Measurements from ENCODE around the gene MAPK8IP2. TPM values are rescaled to one million over a fixed set of nuclear protein-coding genes. Genes with fewer than 3 reads are reported as not detected.

Gene MAPK8IP2
- 0.39 and 0.54 TPM in 2 replicates for total RNA-seq

DNA sequence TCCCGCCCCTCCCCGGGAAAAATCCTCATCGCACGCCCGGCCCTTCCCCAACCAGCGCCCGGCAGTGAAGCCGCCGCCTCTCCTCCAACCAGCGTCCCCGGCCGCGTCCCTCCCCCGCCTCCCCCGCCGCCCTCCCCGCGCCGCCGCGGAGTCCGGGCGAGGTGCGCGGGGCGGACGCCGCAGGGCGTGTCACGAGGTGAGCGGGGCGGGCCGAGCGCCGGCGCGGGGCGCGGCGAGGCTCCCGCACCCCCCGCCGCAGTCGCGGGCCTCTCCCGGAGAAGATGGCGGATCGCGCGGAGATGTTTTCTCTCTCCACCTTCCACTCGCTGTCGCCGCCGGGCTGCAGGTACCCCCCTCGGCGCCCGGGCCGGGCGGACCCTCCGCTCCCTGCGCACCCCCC is at the start of gene MAPK8IP2:
MAPK8IP2 (plus strand) TSS at position 256 of the 400 bp plus-strand sequence; CDS start at position 282, 26 bp downstream.

DNA sequence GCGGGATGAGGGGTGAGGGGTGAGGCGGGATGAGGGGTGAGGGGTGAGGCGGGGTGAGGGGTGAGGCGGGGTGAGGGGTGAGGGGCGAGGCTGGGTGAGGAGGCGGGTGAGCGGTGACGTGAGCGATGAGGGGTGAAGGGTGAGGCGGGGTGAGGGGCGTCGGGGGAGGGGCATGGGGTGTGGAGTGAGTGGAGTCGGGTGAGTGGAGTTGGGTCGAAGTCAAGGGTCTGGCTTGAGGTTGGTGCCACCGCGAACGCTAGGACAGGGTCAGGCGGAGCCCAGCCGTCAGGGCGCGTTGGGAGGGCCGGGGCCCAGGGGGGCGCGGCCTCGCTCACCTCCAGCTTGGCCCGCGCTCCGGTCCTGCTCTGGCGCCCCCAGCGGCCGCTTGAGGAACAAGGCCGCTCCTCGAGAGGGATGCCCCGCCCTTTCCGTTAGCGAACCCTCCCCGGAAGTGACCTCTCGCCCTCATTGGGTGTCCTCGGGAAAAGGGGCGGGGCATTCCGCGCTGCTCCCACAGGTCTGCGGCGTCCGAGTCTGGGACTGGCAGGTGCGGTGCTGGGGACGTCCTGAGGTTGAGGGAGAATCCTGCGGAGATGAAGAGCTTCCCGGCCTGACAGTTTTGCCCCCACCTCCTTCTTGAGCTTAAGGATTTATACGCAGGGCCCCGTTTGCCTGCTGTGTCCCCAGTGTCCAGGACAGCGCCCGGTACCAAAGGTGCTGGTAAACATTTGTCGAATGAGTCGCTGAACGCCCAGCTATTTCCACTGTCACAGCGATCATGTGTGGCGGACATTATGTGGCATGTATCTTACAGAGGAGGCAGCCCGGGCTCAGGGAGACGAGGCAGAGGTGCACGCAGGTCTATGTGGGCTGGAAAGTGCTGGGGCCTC is 37.8 kb upstream of the MAPK8IP2 start, which contains the start of gene SYCE3:
SYCE3 (minus strand) TSS at position 397 of the 890 bp plus-strand sequence. CDS start 6,514 bp downstream, outside the sequence.

DNA sequence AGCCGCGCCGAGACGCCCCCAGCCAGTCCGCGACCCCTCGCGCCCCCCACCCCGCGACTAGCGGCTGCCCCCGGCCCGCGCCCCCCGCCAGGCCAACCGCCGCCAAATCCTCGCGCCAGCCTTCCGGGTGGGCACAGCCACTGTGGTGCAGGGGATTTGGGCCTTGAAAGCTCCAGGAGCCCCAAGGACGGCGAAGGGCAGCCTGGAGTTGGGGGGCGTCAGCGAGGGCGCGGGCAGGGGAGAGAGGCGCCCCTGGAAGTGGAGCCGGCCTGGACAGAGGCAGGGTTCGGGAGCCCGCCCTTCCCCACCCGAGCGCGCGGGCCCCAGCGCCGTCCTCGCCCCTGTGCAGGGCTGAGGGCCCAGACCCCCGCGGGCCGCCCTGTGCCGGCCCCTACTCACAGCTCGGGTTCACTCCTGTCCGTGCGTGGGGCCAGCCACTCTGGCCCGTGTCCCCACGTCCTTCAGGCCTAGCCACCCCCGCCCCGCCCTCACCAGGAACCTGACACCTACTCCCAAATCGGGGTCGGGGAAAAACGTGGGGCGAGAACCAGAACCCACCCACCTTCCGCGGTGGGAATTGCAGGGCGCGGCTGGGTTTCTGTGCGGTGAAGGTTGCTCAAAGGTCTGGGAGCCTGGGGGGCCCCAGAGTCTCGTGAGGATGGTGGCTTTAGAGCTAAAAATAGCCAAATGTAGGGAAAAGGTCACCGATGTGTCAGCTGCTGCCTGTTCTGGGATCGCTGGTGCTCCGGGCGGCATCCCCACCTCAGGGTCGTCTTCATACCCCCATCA is 22.4 kb upstream of the MAPK8IP2 start, which contains the start of gene CPT1B:
CPT1B (minus strand) TSS at position 441 of the 789 bp plus-strand sequence. CDS start 512 bp downstream, outside the sequence.

DNA sequence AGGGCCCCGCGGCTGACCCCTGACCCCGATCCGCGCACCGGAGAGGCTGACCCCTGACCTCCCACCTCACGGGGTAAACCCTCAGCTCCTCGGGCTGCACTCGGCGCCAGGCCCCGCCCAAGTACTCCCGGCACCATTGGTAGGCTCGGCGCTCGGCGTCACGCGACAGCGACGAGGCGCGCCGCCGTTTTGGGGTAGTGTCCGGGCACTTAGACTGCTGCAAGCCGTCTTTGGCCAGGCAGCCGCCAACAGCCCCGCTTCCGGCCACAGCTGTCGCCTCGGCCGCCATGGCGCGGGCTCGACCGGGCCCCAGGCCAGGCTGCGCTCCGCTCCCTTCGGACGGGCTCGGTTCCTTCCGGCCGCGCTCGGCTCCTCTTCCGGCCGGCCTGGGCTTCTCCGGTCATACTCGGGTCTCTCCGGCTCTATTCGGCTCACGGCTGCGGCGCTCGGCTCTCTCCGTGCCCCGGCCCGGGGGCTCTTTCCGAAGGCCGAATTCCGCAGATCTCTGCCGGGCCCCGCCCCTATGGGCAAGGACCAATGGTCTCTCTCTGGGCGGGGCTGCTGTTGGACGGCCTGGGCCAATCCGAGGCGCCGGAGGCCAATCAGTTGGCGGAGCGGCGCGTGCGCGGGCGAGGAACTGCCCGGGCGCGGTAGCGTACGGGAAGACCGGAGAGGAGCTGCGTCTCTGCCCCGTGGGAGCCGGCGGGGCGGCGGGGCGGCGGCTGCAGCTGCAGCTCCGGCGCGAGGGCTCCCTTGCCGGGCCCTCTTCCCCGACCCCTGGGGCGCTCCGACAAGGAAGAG is 17.9 kb upstream of the MAPK8IP2 start, which contains the start of gene CHKB:
CHKB (minus strand) TSS at position 357 of the 801 bp plus-strand sequence; CDS start at position 289, 68 bp downstream.

DNA sequence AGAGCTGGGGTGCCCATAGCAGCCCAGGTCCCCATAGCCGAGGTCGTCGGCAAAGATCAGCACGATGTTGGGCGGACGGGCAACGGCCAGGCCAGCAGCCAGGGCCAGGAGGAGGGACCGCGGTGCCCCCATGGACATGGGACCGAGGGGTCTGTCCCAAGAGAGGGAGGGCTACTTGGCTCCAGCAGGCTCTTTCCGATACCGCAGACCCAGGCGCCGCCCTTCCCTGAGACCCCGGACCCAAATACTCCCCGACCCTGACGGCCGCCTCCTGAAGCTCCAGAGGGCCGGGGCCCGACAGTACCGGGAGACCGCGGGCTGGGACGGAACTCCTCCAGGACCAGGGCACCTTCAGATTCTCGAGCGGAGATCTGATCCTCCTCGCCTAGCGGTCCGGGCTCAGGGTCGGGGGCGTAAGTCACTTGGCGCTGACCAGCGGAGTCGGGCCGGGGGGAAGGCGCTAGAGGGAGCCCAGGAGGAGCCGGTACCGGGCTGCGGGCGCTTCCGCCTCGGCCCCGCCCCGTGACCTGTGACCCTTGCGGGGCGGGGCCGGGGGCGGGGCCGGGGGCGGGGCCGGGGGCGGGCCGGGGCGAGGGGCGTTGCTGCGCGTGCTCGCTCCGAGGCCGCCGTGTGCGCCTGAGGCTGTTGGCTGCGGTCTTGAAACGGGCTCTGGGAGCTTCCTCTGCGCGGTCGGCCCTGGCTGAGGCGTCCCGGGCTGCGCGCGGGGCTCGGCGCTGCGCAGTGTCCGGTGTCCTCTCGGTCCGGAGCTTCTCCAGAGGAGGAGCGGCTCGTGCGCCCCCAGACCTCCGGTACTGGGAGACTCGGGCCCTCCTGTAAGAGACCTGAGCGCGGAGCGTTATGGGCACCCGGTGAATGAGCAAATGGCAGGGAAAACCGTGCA is 27.3 kb downstream of the MAPK8IP2 start, which contains the start of gene ARSA:
ARSA (minus strand) TSS at position 511 of the 901 bp plus-strand sequence; CDS start at position 138, 373 bp downstream.

Other genes with a start within 250 kb of the MAPK8IP2 start
- gene SBF1, start 125.8 kb upstream of the MAPK8IP2 start, total RNA-seq, result 82.1 and 112 TPM in 2 replicates
- gene ADM2, start 119.2 kb upstream of the MAPK8IP2 start, total RNA-seq, result 0.79 and 2.1 TPM in 2 replicates
- not detected in 2 replicates for gene MIOX, start 113.9 kb upstream of the MAPK8IP2 start, total RNA-seq
- gene LMF2, start 93.1 kb upstream of the MAPK8IP2 start, total RNA-seq, result 53.4 and 78.2 TPM in 2 replicates
- 30.2 and 39.6 TPM in 2 replicates for gene NCAPH2, start 92.6 kb upstream of the MAPK8IP2 start, total RNA-seq
- 2.4 and 3.3 TPM in 2 replicates for gene SCO2, start 75.2 kb upstream of the MAPK8IP2 start, total RNA-seq
- gene TYMP, start 70.8 kb upstream of the MAPK8IP2 start, total RNA-seq, result 27.8 and 100 TPM in 2 replicates
- gene KLHDC7B, start 54.9 kb upstream of the MAPK8IP2 start, total RNA-seq, result 0.11 and 0.79 TPM in 2 replicates
- gene SYCE3, start 37.9 kb upstream of the MAPK8IP2 start, total RNA-seq, result 0.79 TPM in 1 of 2 replicates, not detected in the other
- 1.7 and 3.9 TPM in 2 replicates for gene CPT1B, start 22.4 kb upstream of the MAPK8IP2 start, total RNA-seq
- 34.7 and 41.6 TPM in 2 replicates for gene CHKB, start 17.9 kb upstream of the MAPK8IP2 start, total RNA-seq
- gene ARSA, start 27.4 kb downstream of the MAPK8IP2 start, total RNA-seq, result 32.8 and 37.3 TPM in 2 replicates
- gene SHANK3, start 72.0 kb downstream of the MAPK8IP2 start, total RNA-seq, result 1.2 and 1.4 TPM in 2 replicates
- gene ACR, start 137.4 kb downstream of the MAPK8IP2 start, total RNA-seq, result not detected in 2 replicates
- gene RABL2B, start 182.8 kb downstream of the MAPK8IP2 start, total RNA-seq, result 18.1 and 20.0 TPM in 2 replicates

All from placental epithelial cell (primary cell).